ENCODE data around the gene DOCK8.

The DOCK8 gene

DNA sequence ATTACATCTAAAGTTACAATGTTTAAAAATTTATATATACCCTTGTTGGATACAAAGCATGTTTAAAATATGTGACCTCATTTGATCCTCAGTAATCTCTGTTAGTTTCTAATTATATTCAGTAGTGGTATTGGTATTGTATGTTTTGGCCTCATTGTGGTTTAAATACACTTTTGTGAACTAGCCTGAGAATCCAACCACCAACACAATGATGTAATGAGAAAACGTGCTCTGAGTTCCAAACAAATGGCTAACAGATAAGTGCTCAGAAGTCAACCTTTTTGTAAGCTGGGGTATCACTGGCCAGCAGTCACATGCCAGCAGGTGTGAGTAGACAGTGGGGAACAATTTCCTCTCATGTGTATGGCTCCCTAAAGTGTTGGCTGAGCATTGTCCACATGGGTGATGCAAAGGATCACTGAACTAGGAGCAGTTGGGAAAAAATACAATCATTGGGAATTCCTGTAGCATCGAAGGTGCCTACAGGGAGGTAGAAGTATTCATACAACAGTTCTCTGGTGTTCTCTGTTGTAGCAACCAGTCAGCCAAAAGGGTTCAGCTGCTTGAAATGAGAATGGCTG is 56.1 kb downstream of the DOCK8 start:
- FAIRE-seq, result no peak

GRCh38 chr9:272251-273213 is 57.9 kb downstream of the DOCK8 start:
- no peak for FAIRE-seq

DNA sequence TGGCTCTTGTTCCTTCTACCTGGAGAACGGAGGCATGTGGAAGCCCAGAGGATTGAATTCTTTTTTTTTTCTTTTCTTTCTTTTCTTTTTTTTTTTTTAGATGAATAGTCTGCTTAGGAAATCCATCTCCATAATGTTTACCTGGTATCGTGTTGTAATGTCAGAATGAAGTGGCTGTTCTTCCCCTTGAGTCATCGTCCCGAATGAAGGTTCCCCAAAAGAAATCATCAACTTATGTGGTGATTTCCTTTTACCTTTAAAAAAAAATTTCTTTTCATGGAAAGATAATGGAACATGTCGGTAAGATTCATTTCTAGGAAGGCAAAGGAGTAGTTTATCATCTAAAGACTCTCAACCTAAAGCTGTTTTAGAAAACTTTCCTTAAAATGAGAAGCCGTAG is 59.7 kb downstream of the DOCK8 start:
- FAIRE-seq, result no peak

GRCh38 chr9:277601-278295 is 63.1 kb downstream of the DOCK8 start:
- no peak for FAIRE-seq

DNA sequence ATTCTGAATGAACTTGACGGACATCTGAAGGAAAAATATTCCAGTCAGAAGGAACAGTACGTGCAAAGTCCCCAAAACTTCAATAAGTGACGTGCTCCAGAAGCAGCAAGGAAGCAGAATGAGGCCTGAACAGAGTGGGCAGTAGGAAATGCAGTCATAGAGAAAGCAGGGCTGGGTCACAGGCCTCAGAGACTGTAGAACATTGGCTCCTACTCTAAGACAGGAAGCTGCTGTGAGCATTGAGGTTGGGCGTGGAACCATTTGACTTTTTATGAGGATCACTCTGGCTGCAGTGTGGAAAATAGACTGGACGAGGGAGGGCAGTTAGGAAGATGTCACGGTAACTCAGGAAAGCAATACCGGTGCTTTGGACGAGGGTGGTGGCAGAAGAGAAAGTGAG is 64.0 kb downstream of the DOCK8 start:
- no peak for FAIRE-seq

DNA sequence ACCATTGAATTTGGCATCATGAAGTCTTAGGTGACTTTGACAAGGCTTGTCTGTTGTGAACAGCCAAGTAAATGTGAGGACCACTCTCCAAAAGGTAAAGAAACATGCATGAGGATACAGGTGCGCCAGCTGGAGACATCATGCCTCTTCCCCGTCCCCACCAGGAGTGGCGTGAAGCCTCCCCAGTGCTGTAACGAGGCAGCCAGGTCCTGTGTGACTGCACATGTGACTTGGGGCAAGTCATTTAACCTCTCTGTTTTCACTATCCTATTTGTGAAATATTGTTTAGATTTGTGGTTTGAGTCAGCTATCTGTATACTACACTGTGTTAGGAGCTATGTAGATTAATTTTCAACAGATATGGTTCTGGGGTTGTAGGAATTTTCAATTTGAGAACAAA is 65.0 kb downstream of the DOCK8 start:
- no peak for FAIRE-seq

GRCh38 chr9:281741-282645 is 67.3 kb downstream of the DOCK8 start:
- no peak for FAIRE-seq

GRCh38 chr9:286071-286740 is 71.5 kb downstream of the DOCK8 start:
- no peak for FAIRE-seq

- FAIRE-seq, result no peak
Measured at GRCh38 chr9:289121-289520, 74.5 kb downstream of the DOCK8 start.

GRCh38 chr9:292915-293314 is 78.2 kb downstream of the DOCK8 start:
- no peak for FAIRE-seq

DNA sequence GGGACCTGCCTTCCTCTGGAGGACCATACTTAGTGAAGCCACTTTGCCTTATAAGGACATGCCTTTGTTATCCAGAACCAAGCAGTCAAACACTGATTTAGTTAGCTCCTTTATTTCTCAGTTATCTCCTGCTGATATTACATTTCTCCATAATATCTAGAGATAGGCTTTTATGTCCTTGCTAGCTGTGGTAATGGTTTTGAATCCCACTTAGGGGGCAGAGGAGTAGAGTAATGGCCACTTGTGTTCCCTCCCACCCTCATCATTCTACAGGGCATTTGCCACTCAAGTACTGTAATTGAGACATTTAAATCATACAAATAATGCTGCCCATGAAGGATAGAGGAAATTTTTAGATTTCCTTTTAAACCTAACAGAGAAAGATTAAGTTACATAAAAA is 80.9 kb downstream of the DOCK8 start:
- no peak for FAIRE-seq

DNA sequence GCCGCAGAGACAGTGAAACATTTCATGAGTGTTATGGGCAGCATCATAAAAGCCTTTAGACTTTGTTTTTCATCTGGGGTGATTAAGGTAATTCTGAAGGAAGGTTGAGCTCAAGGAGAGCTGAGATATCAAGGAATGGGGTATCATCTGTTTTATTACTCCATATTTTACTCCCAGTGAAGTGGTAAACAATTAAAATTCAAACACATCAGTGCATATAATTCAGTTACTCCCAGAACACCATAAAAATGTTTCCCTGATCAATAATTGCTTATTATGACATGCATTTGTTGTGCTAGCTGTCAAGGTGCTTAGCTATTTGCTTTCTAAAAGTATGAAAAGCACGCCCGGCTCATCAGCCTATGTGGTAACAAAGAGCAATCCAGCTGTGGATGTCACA is 81.7 kb downstream of the DOCK8 start:
- no peak for FAIRE-seq

DNA sequence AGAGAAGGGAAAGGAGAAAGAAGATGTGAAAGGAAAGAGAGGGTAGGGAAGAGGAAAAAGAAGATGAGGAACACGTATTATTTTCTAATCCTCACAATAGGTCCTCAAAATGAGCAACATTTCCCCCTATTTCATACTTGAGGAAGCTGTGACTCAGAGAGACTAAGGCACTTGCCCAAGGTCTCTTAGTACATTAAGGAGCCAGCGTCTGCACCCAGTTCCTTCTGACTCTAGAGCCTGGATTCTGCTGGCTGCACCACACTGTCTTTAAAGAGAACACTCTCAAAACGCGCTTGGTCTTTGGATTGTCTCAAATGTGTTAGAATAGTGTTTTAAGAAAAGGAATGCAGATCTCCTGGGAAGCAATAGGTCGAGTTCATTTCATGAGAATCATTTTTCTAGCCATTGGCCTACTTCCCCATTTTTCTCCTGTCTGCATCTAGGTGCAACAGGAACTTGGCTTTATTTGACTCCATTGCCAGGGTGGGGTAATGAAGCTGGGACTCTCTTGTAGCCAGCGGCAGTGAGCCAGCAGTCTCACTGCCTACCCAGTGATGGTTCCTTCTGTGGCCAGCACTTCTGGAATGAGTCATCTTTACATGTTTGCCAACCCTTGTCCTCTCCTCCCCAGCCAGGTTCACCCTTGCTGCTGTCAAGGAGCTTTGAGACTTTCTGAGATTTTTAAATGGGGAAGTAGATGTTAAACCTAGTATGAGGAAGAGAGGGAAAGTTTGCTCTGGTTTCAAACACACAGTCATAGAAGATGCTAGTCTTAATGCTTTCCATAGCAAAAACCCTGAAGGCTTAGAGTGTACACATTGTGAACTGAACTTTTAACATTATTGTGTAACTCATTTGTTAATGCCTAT is 82.7 kb downstream of the DOCK8 start:
- no peak for FAIRE-seq

- FAIRE-seq, result no peak
Measured at GRCh38 chr9:303502-303901, 88.8 kb downstream of the DOCK8 start.

DNA sequence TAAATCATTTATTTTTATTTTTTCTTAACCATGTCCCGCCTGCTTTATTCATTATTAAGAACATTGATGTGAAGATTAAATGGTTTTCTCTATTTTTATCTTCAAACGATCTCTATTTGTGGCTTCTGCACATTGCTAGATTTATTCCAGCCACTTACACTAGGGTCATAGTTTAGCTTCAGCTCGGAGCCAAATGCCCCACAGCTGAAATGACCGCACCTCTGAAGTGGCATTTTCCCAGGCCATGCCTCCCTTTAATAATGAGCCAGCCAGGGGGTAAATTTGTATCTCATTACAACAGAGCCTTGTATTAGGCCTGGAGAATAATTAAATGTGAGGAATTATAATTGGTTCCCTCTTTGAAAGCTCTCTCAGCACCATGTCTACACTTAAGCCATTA is 89.4 kb downstream of the DOCK8 start:
- FAIRE-seq, result no peak

DNA sequence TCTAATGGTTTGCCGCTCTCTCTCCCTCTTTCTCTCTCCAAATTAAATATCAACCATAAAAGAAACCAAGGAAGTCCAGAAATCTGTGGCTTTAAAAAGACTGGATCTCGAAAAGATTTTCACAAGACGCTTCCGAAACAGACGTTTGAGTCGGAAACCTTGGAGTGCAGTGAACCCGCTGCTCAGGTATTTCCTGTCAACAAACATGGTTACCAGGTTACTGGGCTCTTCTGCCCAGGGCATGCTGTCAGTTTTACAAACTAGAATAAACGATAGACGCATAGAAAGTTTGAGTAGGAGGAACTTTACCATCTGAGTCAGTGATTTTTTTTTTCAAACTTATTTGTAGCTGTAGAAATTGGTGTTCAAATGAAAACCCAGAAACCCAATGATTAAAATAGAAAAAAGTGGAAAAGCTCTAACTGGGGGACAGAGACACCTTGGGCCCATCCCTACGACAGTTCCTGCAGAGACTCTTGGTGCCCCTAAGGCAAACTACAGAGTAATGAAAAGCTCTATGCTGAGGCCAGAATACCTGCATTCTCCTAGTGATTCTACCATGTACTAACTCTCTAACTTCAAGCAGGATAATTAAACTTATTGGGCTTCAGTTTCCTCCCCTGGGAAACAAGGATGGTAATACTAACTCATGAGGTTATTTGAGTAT is 90.0 kb downstream of the DOCK8 start:
- FAIRE-seq, result no peak

GRCh38 chr9:306907-307306 is 92.2 kb downstream of the DOCK8 start:
- no peak for FAIRE-seq

DNA sequence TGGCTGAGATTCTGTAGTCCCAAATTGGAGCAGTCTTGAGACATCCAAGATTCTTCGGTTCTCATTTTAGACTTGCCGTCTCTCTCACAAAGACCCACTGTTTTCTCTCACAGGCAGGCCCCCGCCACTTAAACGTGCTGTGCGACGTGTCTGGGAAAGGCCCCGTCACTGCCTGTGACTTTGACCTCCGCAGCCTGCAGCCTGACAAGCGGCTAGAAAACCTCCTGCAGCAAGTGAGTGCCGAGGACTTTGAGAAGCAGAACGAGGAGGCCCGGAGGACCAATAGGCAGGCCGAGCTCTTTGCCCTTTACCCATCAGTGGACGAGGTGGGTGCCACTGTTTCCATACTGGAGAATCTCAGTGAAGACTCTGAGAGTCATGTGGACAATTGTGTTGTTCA is 97.2 kb downstream of the DOCK8 start:
- FAIRE-seq, result no peak

DNA sequence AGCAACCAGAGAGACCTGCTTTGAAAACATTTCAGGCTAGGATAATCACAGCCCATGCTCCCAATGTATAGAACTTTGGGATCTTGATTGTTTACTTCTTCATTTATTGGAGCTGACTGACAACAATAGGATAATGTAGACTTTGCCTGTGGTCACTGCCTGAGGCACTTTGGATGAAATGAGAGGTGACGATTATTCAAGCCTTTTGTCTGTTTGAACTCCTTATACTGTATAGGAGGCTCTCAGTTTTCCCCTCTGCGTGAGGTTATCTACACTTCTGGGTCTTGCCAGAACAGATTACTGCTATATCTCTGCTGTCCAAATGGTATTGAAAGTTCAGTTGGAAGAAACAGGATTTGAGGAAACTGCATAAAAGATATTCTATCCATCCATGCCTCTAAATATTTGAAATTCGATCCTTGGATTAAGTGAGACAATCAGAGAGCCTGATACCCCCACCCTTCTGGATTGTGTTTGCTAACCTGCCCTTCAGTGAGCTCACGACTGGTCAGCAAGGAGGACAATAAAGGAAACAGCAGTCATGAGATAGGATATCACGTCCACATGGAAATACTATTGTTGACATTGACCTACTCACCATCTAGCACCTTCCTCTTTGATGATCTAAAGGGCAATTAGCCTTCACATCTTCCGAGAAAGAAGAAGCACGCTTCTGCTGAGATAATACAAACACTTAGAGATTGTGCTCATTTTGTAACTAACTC is 98.1 kb downstream of the DOCK8 start:
- FAIRE-seq, result no peak

GRCh38 chr9:316382-316965 is 101.8 kb downstream of the DOCK8 start:
- FAIRE-seq, result no peak

All from G401.6 (cell line).